Measurements from ENCODE around the gene ALS2. TPM values are rescaled to one million over a fixed set of nuclear protein-coding genes. Genes with fewer than 3 reads are reported as not detected.

Gene ALS2
- polyA plus RNA-seq, 4 donors, result 22.7 to 28.3 (median 26.7) TPM

DNA sequence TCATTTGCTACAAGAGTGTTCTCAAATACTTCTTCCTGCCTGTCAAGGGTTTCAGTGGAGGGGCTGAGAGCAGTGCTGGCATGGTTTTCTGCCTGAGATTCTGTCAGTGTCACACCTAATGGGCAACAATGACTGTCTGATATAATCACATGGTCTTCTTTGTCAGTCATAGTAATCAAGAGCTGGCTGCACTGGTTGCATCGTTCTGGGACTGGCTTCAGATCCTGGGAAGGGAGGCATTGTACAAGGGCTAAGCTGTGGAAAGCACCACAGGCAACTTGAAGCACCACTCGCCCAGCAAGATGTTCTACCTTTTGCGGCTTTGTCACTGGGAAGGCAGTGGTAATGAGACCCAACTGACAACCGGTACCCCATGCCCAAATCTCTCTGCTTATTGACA lies 19.6 kb downstream of the ALS2 start:
- DNase-seq (ENCODE audit: low read depth in 4 of 4, low spot score in 3 of 4), result no peak

DNA sequence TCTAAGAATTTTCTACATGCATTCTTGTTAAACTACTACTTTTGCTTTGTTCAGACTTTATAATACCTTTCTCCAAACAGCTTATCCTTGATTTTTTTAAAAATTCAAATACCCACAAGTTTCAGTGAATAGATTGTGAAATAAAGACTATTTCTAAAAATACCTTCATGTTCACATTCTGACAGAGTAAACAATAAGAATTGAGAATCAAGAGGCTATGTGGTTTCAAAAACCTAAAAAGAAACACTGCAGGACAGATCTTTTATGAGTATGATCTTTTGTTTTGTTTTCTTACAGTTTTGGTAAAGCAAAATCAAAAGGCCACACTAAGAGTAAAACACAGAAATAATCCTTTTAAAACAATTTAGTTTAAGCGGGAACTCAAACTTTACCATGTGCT lies 21.2 kb downstream of the ALS2 start:
- no peak for DNase-seq (ENCODE audit: low read depth in 4 of 4, low spot score in 3 of 4)

- DNase-seq (ENCODE audit: low read depth in 4 of 4, low spot score in 3 of 4), result no peak
These were observed 21.9 kb downstream of the ALS2 start for GRCh38 chr2:201758873-201759272.

DNA sequence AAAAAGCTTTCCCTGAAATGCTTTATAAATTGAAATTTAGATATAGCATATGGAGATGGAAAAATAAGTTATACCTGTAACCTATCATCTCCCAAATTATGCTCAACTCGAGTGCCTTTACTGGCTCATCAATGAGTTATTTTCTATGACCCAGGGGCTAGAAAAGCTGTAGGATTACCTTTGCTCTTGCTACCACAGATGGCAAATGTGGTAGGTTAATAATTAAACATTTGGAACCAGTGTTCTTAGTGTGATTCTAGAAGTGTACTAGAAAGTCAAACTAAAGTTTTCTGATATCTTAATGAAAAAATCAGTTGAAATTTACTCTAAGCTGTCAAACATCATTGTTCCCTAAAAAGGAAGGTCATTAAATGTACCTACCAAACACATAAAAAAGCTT lies 22.5 kb downstream of the ALS2 start:
- peak in 1 of 4 donors; percentile 6 for DNase-seq (ENCODE audit: low read depth in 4 of 4, low spot score in 3 of 4)

DNA sequence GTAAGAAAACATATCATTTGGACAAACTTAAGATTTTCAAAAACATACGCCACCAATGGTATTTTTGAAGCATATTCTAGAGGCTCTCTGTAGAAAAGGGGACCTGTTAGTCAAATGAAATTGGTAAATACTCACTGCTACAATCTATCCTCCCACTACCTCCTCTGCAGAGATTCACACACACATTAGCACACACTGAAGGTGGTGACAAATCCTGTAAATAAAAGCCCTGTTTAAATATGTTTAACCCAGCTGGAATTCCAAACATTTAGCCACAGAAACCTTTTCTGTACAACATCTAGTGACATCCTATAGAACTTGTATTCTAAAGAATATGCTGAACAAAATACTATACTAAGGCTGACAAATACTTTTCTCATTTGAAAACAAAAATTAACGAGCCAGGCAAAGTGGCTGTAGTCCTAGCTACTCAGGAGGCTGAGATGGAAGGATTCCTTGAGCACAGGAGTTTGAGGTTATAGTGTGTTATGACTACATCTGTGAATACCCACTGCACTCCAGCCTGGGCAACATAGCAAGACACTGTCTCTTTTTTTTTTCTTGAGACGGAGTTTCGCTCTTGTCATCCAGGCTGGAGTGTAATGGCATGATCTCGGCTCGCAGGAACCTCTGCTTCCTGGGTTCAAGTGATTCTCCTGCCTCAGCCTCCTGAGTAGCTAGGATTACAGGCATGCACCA lies 25.9 kb downstream of the ALS2 start:
- DNase-seq (ENCODE audit: low read depth in 4 of 4, low spot score in 3 of 4), result no peak

- DNase-seq (ENCODE audit: low read depth in 4 of 4, low spot score in 3 of 4), result no peak
These were observed 29.2 kb downstream of the ALS2 start for GRCh38 chr2:201751566-201751965.

DNA sequence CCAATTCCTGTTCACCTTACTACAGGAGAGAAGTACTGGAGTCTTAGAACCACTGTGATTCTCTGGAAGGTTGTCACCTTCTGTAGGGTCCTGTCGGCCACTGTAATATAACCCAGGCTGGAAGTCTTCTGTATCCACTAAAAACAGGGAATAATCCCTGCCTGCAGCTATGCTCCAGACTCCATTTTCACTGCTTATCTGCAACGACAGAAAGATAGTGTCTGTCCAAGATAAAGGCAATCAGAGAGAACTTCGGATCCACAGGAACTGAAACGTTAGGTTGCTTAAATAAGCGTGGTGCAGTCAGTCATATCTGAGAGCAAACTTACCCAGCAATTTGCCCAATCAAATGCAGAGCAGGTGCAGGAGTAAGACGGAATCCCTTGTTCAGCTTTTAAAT lies 34.2 kb downstream of the ALS2 start:
- DNase-seq (ENCODE audit: low read depth in 4 of 4, low spot score in 3 of 4), result no peak

DNA sequence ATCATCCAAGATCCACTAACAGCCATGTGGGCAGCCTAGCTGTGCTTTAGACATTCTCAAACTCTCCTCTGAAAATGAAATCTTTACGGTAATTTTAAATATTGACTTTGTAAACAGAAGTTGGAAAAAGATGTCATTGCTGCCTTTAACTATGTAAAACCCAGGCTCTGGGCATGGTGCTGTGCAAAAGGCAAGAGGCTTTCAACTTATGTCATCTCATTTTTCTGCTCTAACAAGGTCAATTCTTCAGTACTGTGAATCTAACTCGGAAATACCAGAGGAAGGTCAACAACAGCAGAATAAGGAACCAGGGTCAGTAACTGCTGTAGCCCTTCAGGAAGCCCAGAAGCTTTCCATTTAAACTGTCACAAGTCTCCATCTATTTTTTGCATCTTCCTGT lies 45.2 kb downstream of the ALS2 start:
- no peak for DNase-seq (ENCODE audit: low read depth in 4 of 4, low spot score in 3 of 4)

DNA sequence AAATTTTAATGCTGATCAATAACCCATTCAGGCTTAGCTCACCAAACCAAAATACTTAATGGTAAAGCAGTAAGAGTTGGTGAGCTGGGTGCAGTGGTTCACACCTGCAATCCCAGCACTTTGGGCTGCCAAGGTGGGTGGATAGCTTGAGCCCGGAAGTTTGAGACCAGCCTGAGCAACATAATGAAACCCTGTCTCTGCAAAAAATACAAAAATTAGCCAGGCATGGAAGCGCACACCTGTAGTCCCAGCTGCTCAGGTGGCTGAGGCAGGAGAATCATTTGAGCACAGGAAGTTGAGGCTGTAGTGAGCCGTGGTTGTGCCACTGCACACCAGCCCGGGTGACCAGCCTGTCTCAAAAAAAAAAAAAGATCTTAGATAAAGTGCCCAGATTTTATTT lies 46.6 kb downstream of the ALS2 start:
- no peak for DNase-seq (ENCODE audit: low read depth in 4 of 4, low spot score in 3 of 4)

DNA sequence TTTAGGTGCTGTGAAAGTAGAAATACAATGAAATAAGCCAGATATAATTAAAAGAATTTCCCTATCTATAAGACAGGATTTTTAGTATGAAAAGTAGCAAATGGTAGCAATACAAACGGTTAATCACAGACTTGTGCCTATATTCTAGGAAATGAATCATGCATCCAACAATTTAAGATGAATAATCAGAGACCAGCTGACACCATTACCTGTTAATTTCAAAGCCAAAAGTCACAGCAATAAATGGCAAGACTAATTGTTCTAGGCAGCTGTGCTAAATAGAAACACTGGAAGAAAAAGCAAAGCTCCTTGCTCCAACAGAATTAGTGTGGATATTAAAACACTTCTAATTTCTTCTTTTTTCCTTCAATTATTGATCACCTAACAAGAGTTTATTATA lies 47.2 kb downstream of the ALS2 start:
- DNase-seq (ENCODE audit: low read depth in 4 of 4, low spot score in 3 of 4), result no peak

GRCh38 chr2:201730651-201731285 lies 50.0 kb downstream of the ALS2 start:
- no peak for DNase-seq (ENCODE audit: low read depth in 4 of 4, low spot score in 3 of 4)

DNA sequence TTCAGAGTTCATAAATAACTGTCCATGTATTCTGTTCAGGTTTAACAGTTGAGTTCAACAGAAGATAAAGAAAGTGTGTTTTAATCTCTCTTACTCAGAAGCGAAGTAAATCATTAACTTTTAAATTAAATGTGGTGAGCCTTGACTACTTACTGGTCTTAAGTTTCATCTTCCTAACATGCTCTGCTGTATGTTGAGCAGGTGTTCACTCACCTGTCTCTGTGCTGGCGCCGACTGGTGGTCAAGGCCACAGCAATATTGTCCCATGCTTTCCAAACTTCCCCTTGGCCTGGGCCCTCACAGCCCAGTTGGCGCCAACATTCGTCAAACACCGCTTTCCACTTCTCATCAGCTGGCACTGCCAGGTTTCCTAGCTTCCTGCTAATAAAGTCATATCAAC lies 65.3 kb downstream of the ALS2 start:
- DNase-seq (ENCODE audit: low read depth in 4 of 4, low spot score in 3 of 4), result no peak

GRCh38 chr2:201712726-201713125 lies 68.0 kb downstream of the ALS2 start:
- no peak for DNase-seq (ENCODE audit: low read depth in 4 of 4, low spot score in 3 of 4)

- no peak for DNase-seq (ENCODE audit: low read depth in 4 of 4, low spot score in 3 of 4)
These were observed 71.0 kb downstream of the ALS2 start for GRCh38 chr2:201709747-201710146.

DNA sequence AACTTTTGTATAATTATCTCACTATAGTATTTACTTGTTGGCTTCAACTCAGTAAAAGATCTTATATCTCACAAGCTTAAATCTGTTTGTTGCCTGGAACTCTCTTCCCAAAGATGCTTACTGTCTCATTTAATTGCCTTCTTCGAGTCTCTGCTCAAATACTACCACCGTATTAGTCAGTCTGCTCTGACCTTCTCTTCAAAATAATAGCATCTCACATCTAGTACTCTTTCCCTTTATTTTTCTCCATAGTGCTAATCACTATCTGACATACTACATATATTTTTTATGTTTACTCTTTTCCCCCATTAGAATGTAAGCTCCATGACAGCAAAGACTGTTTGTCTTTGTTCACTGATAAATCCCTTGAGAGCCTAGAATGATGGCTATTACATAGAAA lies 71.7 kb downstream of the ALS2 start:
- DNase-seq (ENCODE audit: low read depth in 4 of 4, low spot score in 3 of 4), result no peak

- DNase-seq (ENCODE audit: low read depth in 4 of 4, low spot score in 3 of 4), result no peak
These were observed 73.0 kb downstream of the ALS2 start for GRCh38 chr2:201707753-201708152.

DNA sequence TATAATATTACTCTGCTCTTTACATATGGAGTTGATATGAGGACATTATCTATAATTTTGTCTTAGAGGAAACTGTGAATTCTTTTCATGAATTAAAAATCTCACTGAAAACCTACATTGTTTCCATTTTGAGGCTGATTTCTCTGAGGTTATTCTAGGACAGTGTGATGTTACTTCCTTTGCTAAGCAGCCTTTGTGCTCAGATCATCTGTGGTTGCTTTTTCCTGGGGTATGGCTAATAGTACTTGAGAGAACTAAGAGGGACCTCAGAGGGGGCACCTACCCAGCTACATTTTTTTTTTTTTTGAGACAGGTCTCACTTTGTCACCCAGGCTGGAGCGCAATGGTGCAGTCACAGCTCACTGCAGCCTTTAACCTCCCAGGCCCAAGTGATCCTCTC lies 73.6 kb downstream of the ALS2 start:
- DNase-seq (ENCODE audit: low read depth in 4 of 4, low spot score in 3 of 4), result no peak

GRCh38 chr2:201704536-201704935 lies 76.2 kb downstream of the ALS2 start:
- DNase-seq (ENCODE audit: low read depth in 4 of 4, low spot score in 3 of 4), result no peak

GRCh38 chr2:201701646-201702045 lies 79.1 kb downstream of the ALS2 start:
- no peak for DNase-seq (ENCODE audit: low read depth in 4 of 4, low spot score in 3 of 4)

DNA sequence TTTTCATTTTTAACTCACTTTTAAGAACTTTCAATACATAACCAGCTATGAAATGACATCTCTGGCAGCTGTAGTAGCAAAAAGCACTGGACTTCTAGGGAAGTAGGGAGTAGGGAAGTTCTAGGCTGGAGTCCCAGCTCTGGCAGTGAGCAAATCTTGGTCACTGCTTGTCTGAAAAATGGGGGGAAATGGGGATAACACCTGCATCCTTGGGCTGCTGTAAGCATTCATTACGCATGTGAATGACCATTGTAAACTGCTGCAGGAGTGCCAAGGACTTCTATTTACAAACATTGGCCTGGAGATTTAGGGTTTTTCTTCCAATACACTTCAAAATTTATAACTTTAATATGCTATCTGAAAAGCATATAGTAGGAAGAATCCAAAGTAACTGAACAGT lies 81.3 kb downstream of the ALS2 start:
- no peak for DNase-seq (ENCODE audit: low read depth in 4 of 4, low spot score in 3 of 4)

- no peak for DNase-seq (ENCODE audit: low read depth in 4 of 4, low spot score in 3 of 4)
These were observed 82.0 kb downstream of the ALS2 start, which contains the start of gene MPP4 for GRCh38 chr2:201698588-201699226. TSS of gene MPP4 (minus strand) at chr2:201698644. CDS start at chr2:201693954, 4,690 bp downstream.

DNA sequence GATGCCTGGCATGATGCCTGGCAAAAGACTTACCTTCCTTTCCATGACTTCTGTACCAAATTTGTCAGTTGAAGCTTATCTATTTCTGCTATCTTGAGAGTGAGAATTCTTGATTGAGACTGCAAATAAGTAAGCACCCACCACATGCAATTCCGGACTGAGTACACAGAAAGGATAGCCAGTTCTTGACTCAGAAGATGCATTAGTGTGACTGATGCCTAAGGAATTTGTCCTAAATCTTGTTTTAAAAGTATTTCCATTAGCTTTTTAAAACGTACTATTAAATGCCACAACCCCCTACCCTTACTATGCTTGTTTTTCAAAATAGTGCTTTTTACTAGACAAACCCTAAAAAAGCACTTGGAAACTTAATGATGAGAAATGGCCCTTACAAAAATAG lies 82.8 kb downstream of the ALS2 start:
- DNase-seq (ENCODE audit: low read depth in 4 of 4, low spot score in 3 of 4), result no peak
